Measurements from ENCODE around the gene PNMA1.

DNA sequence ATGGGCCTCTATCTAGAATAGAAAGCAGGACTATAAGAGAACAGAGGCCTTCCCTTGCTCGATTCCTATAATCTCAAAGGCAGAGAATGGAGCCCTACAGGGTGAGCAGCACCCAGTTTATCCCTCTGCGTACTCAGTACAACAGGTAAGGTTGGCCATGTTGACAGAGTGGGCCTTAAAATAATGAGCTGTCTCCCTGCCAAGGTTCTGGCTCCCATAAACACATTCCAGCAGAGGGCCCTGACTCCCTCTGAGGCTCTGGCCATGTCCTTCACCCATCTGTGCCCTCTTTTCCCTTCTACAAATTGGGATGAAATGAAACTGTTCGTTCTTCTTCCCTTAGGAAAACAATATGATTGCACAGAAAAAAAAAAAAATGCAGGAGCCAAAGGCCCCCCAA is 16.9 kb upstream of the PNMA1 start:
- TF ChIP-seq EP300 (conservative IDR thresholded peaks at IDR 0.05; ENCODE audit: poor library complexity, severe bottlenecking) (no peak), RAD21 (conservative IDR thresholded peaks at IDR 0.05) (no peak), TAF1 (IDR thresholded peaks at IDR 0.05; ENCODE audit: low read depth) (no peak), POLR2AphosphoS5 (IDR thresholded peaks at IDR 0.05) (no peak), MXI1 (conservative IDR thresholded peaks at IDR 0.05; ENCODE audit: poor library complexity, severe bottlenecking) (no peak), EZH2 (IDR thresholded peaks at IDR 0.05; ENCODE audit: borderline replicate concordance, insufficient read depth, low read length, poor library complexity, severe bottlenecking) (no peak), SMC3 (conservative IDR thresholded peaks at IDR 0.05; ENCODE audit: poor library complexity) (no peak)
- TF ChIP-seq, protein P1, sequence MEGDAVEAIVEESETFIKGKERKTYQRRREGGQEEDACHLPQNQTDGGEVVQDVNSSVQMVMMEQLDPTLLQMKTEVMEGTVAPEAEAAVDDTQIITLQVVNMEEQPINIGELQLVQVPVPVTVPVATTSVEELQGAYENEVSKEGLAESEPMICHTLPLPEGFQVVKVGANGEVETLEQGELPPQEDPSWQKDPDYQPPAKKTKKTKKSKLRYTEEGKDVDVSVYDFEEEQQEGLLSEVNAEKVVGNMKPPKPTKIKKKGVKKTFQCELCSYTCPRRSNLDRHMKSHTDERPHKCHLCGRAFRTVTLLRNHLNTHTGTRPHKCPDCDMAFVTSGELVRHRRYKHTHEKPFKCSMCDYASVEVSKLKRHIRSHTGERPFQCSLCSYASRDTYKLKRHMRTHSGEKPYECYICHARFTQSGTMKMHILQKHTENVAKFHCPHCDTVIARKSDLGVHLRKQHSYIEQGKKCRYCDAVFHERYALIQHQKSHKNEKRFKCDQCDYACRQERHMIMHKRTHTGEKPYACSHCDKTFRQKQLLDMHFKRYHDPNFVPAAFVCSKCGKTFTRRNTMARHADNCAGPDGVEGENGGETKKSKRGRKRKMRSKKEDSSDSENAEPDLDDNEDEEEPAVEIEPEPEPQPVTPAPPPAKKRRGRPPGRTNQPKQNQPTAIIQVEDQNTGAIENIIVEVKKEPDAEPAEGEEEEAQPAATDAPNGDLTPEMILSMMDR (IDR thresholded peaks at IDR 0.05; ENCODE audit: poor library complexity, severe bottlenecking) = no peak
- TF ChIP-seq, protein P2, sequence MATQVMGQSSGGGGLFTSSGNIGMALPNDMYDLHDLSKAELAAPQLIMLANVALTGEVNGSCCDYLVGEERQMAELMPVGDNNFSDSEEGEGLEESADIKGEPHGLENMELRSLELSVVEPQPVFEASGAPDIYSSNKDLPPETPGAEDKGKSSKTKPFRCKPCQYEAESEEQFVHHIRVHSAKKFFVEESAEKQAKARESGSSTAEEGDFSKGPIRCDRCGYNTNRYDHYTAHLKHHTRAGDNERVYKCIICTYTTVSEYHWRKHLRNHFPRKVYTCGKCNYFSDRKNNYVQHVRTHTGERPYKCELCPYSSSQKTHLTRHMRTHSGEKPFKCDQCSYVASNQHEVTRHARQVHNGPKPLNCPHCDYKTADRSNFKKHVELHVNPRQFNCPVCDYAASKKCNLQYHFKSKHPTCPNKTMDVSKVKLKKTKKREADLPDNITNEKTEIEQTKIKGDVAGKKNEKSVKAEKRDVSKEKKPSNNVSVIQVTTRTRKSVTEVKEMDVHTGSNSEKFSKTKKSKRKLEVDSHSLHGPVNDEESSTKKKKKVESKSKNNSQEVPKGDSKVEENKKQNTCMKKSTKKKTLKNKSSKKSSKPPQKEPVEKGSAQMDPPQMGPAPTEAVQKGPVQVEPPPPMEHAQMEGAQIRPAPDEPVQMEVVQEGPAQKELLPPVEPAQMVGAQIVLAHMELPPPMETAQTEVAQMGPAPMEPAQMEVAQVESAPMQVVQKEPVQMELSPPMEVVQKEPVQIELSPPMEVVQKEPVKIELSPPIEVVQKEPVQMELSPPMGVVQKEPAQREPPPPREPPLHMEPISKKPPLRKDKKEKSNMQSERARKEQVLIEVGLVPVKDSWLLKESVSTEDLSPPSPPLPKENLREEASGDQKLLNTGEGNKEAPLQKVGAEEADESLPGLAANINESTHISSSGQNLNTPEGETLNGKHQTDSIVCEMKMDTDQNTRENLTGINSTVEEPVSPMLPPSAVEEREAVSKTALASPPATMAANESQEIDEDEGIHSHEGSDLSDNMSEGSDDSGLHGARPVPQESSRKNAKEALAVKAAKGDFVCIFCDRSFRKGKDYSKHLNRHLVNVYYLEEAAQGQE (IDR thresholded peaks at IDR 0.05; ENCODE audit: borderline replicate concordance) = no peak
